ENCODE data around the gene SLC49A3. TPM values are rescaled to one million over a fixed set of nuclear protein-coding genes. Genes with fewer than 3 reads are reported as not detected.
A peak's percentile ranks its signal among the peaks of the same experiment; 100 is the strongest.

SLC49A3 gene
- total RNA-seq, 1 experiment from 2014 or later: 6.9 TPM

GRCh38 chr4:634599-634985, 54.4 kb downstream of the SLC49A3 start:
- H3K79me1 ChIP-seq (ENCODE audit: insufficient read depth, low read depth, low read length, poor library complexity, severe bottlenecking): no peaks in the 10 kb centered on the region
- no peak overlapping the region for H3K27ac ChIP-seq (ENCODE audit: insufficient read length, low read depth, low read length)
- no peak overlapping the region for H2BK5ac ChIP-seq (ENCODE audit: insufficient read length, low read length)
- H2AK5ac ChIP-seq (ENCODE audit: insufficient read length, low read length): no peak overlapping the region
- H2BK15ac ChIP-seq (ENCODE audit: low read depth, low read length): no peak overlapping the region
- H3K56ac ChIP-seq (ENCODE audit: insufficient read length, low read depth, low read length): no peak overlapping the region
- Mint-ChIP-seq H3K9me3 (peaks cover 17 to 21% of the 10 kb centered on the region in 2 experiments), H3K4me3 (no peak overlapping the region), H3K4me1 (0 out of 4 replicates have a peak, but pooled peaks cover 0 to 3% of the 10 kb centered on the region in 2 experiments), H3K36me3 (ENCODE audit: insufficient read depth in 1 of 3, low read depth in 3 of 3) (peaks cover 0 to 15% (median 13%) of the 10 kb centered on the region in 3 experiments; a peak in 5 of 7 replicates), H3K27ac (no peak overlapping the region), H3K27me3 (ENCODE audit: low read depth) (peaks cover 18% of the 10 kb centered on the region)
- DNase-seq: peak; percentile 24
- TF ChIP-seq CTCF (conservative IDR thresholded peaks at IDR 0.05): no peak
- no peak overlapping the region for H4K5ac ChIP-seq (ENCODE audit: insufficient read length, low read depth, low read length)
- no peaks in the 10 kb centered on the region for H3K9me3 ChIP-seq (ENCODE audit: control insufficient read depth, low read depth, low read length)
- no peak overlapping the region for H2BK12ac ChIP-seq (ENCODE audit: insufficient read length, low read depth, low read length)
- no peak overlapping the region for H3K18ac ChIP-seq (ENCODE audit: insufficient read length, low read depth, low read length)
- no peak overlapping the region for H3K14ac ChIP-seq (ENCODE audit: insufficient read depth, low read length)
- no peak overlapping the region for H3K4ac ChIP-seq (ENCODE audit: low read depth, low read length)
- H4K20me1 ChIP-seq (ENCODE audit: control insufficient read depth, insufficient read depth, insufficient read length): no peaks in the 10 kb centered on the region
- H3K23me2 ChIP-seq (ENCODE audit: insufficient read length, low read depth, low read length, poor library complexity, severe bottlenecking): no peaks in the 10 kb centered on the region
- H4K91ac ChIP-seq (ENCODE audit: insufficient read length, low read depth, low read length): no peak overlapping the region
- no peak overlapping the region for H3K4me2 ChIP-seq (ENCODE audit: insufficient read depth, insufficient read length, low read length)
- no peaks in the 10 kb centered on the region for H3K4me1 ChIP-seq (ENCODE audit: insufficient read depth, low read length)
- no peaks in the 10 kb centered on the region for H3K79me2 ChIP-seq (ENCODE audit: insufficient read depth, low read length)
- H3K9ac ChIP-seq (ENCODE audit: extremely low read depth, insufficient read length, low read length): no peak overlapping the region
- H2AFZ ChIP-seq (ENCODE audit: low read length): no peak overlapping the region
- no peak overlapping the region for H4K8ac ChIP-seq (replicated peaks; ENCODE audit: insufficient read length, low read depth, low read length)
- H3K27me3 ChIP-seq (ENCODE audit: insufficient read depth, low read length): no peaks in the 10 kb centered on the region
- H3K23ac ChIP-seq (ENCODE audit: insufficient read length, low read depth, low read length): no peak overlapping the region
- no peak overlapping the region for H2BK20ac ChIP-seq (ENCODE audit: low read depth, low read length, poor library complexity, severe bottlenecking)
- H3T11ph ChIP-seq (ENCODE audit: low read length): no peak overlapping the region
- H2BK120ac ChIP-seq (ENCODE audit: low read depth, low read length, poor library complexity, severe bottlenecking): no peak overlapping the region
- WGBS (ENCODE audit: extremely low coverage, insufficient read length, low lambda C conversion rate): no CpG with 5 or more reads among the region's 23 CpGs
